Lung (tissue), 12 donors: ENCODE results near the gene KLHL24. TPM values are rescaled to one million over a fixed set of nuclear protein-coding genes. Genes with fewer than 3 reads are reported as not detected.

ENCODE experiments used
- ATAC-seq: fragments of 200-7000 bp; cut with Tn5 transposase; one replicate; pipeline ENCODE4 v1.9.1; 2020; ENCODE audit warnings: moderate number of reproducible peaks; ENCODE audit not compliant: insufficient read depth, low FRiP score
- DNase-seq, 3 donors: peaks; one replicate each; pipeline ENCODE4 v3.0.0-alpha.2; 2013 to 2017
- H3K27ac ChIP-seq, 2 donors: one replicate each; pipeline ENCODE4 v1.5.1; 2013; ENCODE audit warnings: mild to moderate bottlenecking in 2 of 2, moderate library complexity in 2 of 2, control low read depth in 1 of 2, inconsistent platforms in 1 of 2, low read depth in 1 of 2, low read length in 1 of 2
- H3K27me3 ChIP-seq, 3 donors: one replicate each; pipeline ENCODE4 v1.5.1; 2013; ENCODE audit warnings: low read length in 2 of 3; ENCODE audit not compliant: control insufficient read depth in 3 of 3, insufficient read depth in 3 of 3
- H3K36me3 ChIP-seq, 4 donors: one replicate each; pipeline ENCODE4 v1.5.1; 2013; ENCODE audit warnings: low read length in 4 of 4, mild to moderate bottlenecking in 1 of 4, moderate library complexity in 1 of 4; ENCODE audit not compliant: control insufficient read depth in 4 of 4, insufficient read depth in 4 of 4
- H3K4me1 ChIP-seq, 5 donors: one replicate each; pipeline ENCODE4 v1.5.1; 2013; ENCODE audit warnings: low read length in 5 of 5, mild to moderate bottlenecking in 2 of 5, moderate library complexity in 1 of 5; ENCODE audit not compliant: control insufficient read depth in 5 of 5, insufficient read depth in 5 of 5
- H3K4me3 ChIP-seq: one replicate; pipeline ENCODE4 v1.5.1; 2013; ENCODE audit warnings: mild to moderate bottlenecking, control low read depth, moderate library complexity
- H3K9ac ChIP-seq, 2 donors: one replicate each; pipeline ENCODE4 v1.5.1; 2013; ENCODE audit warnings: low read length in 2 of 2, control low read depth in 1 of 2; ENCODE audit not compliant: insufficient read depth in 1 of 2
- H3K9me3 ChIP-seq, 4 donors: one replicate each; pipeline ENCODE4 v1.5.1; 2013; ENCODE audit warnings: low read length in 3 of 4, mild to moderate bottlenecking in 1 of 4, moderate library complexity in 1 of 4; ENCODE audit not compliant: control insufficient read depth in 4 of 4, insufficient read depth in 3 of 4
- WGBS, 2 donors: extraction: QIAGEN DNeasy Blood & Tissue Kit; methylation state at CpG; one replicate each; pipeline ENCODE4 v1.1.7; 2013; 5-methylcytosine and 5-hydroxymethylcytosine counted together
- polyA plus RNA-seq, 2 donors: library from polyadenylated mRNA; stranded (reverse); fragments of 200-250 nt; gene quantifications; one replicate each; pipeline ENCODE4 v1.2.1, GENCODE V29; 2013
- total RNA-seq, 2 donors: library from RNA; depleted of rRNA in 1 of 2; stranded (reverse); fragments of >200 nt in 1 of 2; gene quantifications; one replicate each; pipeline ENCODE4 v1.2.1, GENCODE V29; 2014 to 2021
- TF ChIP-seq, protein P1 (sequence below): IDR thresholded peaks from 2 replicates; pipeline ENCODE4 v1.5.1; 2012; ENCODE audit warnings: mild to moderate bottlenecking; ENCODE audit errors: control extremely low read depth, extremely low read depth
- donor health status: control.
- donor health status: control.
- donor health status: Bipolar disorder and iron deficiency.
- donor health status: healthy.
- donor health status: DM: yes; HTN: yes; CAD: no.

Gene KLHL24
- total and polyA plus RNA-seq, 4 donors, result 14.3 to 352 (median 37.9) TPM

- no peak overlapping the region for H3K4me3 ChIP-seq
- H3K36me3 ChIP-seq, result no peaks in the 10 kb centered on the region
- ATAC-seq (no peak), DNase-seq (no peak)
- H3K27me3 ChIP-seq, result no peaks in the 10 kb centered on the region
- peaks cover 0 to 1% (median 0%) of the 10 kb centered on the region in 5 donors for H3K4me1 ChIP-seq
- TF ChIP-seq, protein P1, sequence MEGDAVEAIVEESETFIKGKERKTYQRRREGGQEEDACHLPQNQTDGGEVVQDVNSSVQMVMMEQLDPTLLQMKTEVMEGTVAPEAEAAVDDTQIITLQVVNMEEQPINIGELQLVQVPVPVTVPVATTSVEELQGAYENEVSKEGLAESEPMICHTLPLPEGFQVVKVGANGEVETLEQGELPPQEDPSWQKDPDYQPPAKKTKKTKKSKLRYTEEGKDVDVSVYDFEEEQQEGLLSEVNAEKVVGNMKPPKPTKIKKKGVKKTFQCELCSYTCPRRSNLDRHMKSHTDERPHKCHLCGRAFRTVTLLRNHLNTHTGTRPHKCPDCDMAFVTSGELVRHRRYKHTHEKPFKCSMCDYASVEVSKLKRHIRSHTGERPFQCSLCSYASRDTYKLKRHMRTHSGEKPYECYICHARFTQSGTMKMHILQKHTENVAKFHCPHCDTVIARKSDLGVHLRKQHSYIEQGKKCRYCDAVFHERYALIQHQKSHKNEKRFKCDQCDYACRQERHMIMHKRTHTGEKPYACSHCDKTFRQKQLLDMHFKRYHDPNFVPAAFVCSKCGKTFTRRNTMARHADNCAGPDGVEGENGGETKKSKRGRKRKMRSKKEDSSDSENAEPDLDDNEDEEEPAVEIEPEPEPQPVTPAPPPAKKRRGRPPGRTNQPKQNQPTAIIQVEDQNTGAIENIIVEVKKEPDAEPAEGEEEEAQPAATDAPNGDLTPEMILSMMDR, result no peak
- H3K9ac ChIP-seq, result no peak overlapping the region
- WGBS, 2 donors, result 97 to 98% methylated on average over 6 of the region's 6 CpGs
- H3K27ac ChIP-seq, result no peak overlapping the region
- H3K9me3 ChIP-seq, result peaks cover 0 to 2% (median 0%) of the 10 kb centered on the region in 4 donors
Observed at GRCh38 chr3:183590442-183590841, 45.0 kb upstream of the KLHL24 start.

DNA sequence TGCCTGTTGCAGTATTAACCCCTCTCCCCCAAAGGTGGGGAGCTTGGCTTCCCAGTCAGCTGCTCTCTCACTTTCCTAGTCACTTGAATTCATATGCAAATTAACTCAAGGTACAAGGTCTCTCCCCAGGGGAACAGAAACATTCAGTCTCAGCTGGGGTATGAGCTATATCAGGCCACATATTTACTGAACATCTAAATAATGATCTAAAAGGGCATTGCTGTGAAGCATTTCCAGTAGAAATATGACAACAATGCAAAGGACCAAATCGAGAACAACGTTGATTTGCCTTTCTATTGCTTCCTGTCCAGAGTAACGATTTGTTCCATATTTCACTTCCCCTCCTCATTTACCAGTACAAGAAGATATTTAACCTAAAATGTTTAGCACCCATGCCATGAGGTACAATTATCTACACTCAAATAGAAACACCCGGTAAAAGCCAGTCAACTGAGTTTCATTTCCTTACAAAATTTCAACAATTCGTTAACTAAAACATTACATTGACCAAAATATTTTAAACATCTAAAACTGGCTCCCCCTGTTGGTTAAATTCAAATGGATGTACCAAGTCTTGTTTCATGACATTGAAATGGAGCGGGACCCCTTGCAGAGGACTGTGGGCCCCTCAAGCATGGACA lies 43.4 kb upstream of the KLHL24 start:
- TF ChIP-seq, protein P1, result peak; percentile 7
- DNase-seq, result peak in 1 of 3 donors; percentile 10
- Histone ChIP-seq H3K27ac (no peak overlapping the region), H3K36me3 (no peaks in the 10 kb centered on the region), H3K9me3 (peaks cover 0 to 5% (median 0%) of the 10 kb centered on the region in 4 donors), H3K4me3 (no peak overlapping the region), H3K27me3 (no peaks in the 10 kb centered on the region), H3K9ac (no peak overlapping the region), H3K4me1 (no peaks in the 10 kb centered on the region)
- WGBS, 2 donors, result 25 to 36% methylated on average over 6 of the region's 6 CpGs
- no peak for ATAC-seq

- H3K4me3 ChIP-seq, result no peak overlapping the region
- TF ChIP-seq, protein P1, result no peak
- WGBS, 2 donors, result 94 to 96% methylated on average over 7 of the region's 7 CpGs
Observed at GRCh38 chr3:183592821-183593220, 42.6 kb upstream of the KLHL24 start.

DNA sequence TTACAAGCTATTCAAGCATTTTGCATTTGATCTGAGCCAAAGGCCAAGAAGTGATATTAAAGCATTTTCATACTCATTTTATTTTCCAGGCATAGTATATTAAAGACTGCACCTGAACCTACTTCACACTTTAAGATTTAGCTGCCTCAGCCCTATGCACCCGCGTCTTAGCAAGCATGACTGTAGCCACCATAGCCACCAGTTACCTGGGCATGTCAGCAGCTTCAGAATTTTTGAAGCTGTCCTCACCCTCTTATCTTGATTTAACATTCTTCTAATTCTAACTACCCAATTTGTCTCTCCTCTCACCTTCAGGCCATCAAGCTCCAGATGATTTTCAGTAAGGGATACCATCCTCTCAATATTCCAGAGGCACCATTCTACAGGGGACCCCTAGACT lies 40.8 kb upstream of the KLHL24 start:
- 96 to 98% methylated on average over 2 of the region's 2 CpGs for WGBS, 2 donors
- no peak for DNase-seq
- Histone ChIP-seq H3K36me3 (no peaks in the 10 kb centered on the region), H3K9me3 (peaks cover 0 to 5% (median 5%) of the 10 kb centered on the region in 4 donors), H3K4me3 (no peak overlapping the region), H3K9ac (no peak overlapping the region), H3K4me1 (no peaks in the 10 kb centered on the region), H3K27me3 (no peaks in the 10 kb centered on the region), H3K27ac (no peak overlapping the region)
- TF ChIP-seq, protein P1, result no peak
- no peak for ATAC-seq

More at GRCh38 chr3:183592821-183593220, 42.6 kb upstream of the KLHL24 start:
- DNase-seq (no peak), ATAC-seq (no peak)
- Histone ChIP-seq H3K27me3 (no peaks in the 10 kb centered on the region), H3K27ac (no peak overlapping the region), H3K9me3 (peaks cover 0 to 5% (median 0%) of the 10 kb centered on the region in 4 donors), H3K4me1 (no peaks in the 10 kb centered on the region), H3K36me3 (no peaks in the 10 kb centered on the region), H3K9ac (no peak overlapping the region)
